ENCODE results near the gene ERFL.
"Not testable (repeated sequence)": the region's sequence is repeated elsewhere in the genome, so short reads cannot be mapped to it uniquely, and the experiment has no call there.

Gene ERFL

GRCh38 chr19:41926763-41927496 lies 1.3 kb downstream of the ERFL start:
- no peak for DNase-seq

- no peak for DNase-seq
Measured at GRCh38 chr19:41926028-41926762, 2.1 kb downstream of the ERFL start.

GRCh38 chr19:41925208-41926003 lies 2.8 kb downstream of the ERFL start:
- DNase-seq, result no peak

- DNase-seq, result no peak
Measured at GRCh38 chr19:41924151-41925145, 3.8 kb downstream of the ERFL start.

GRCh38 chr19:41923045-41923788 lies 5.0 kb downstream of the ERFL start:
- DNase-seq, result no peak

GRCh38 chr19:41922585-41922984 lies 5.7 kb downstream of the ERFL start:
- DNase-seq, result no peak

GRCh38 chr19:41921577-41922576 lies 6.4 kb downstream of the ERFL start:
- DNase-seq, result no peak

GRCh38 chr19:41920882-41921576 lies 7.2 kb downstream of the ERFL start:
- DNase-seq, result no peak

- DNase-seq, result no peak
Measured at GRCh38 chr19:41919948-41920712, 8.1 kb downstream of the ERFL start.

- DNase-seq, result no peak
Measured at GRCh38 chr19:41918653-41919244, 9.5 kb downstream of the ERFL start.

- DNase-seq, result no peak
Measured at GRCh38 chr19:41918095-41918494, 10.2 kb downstream of the ERFL start.

- DNase-seq, result no peak
Measured at GRCh38 chr19:41917676-41918075, 10.6 kb downstream of the ERFL start.

GRCh38 chr19:41915776-41916414 lies 12.4 kb downstream of the ERFL start:
- no peak for DNase-seq

- no peak for DNase-seq
Measured at GRCh38 chr19:41915021-41915775, 13.1 kb downstream of the ERFL start.

- DNase-seq, result not testable (repeated sequence)
Measured at GRCh38 chr19:41914424-41914834, 13.8 kb downstream of the ERFL start.

GRCh38 chr19:41913538-41914423 lies 14.5 kb downstream of the ERFL start:
- no peak for DNase-seq

All from activated CD4-positive, alpha-beta T cell treated with anti-CD3 and anti-CD28 coated beads, Interleukin-2, Interleukin-6, amounts not matched to agents 100 ng/mL and 50 ng/mL, durations not matched to agents 16 hours and 8 hours (primary cell).